H9 (cell line): Measurements from ENCODE around the gene BMP2K. TPM values are rescaled to one million over a fixed set of nuclear protein-coding genes. Genes with fewer than 3 reads are reported as not detected.

ENCODE experiments used
- DNase-seq: peaks from one replicate; pipeline ENCODE4 v3.0.0-alpha.2; 2017
- H2AFZ ChIP-seq: one replicate; pipeline ENCODE4 v1.6.1; 2013; ENCODE audit warnings: mild to moderate bottlenecking, low read length, control low read depth, moderate library complexity
- H2AK5ac ChIP-seq: 2 replicates; pipeline ENCODE4 v1.6.1; 2013; ENCODE audit warnings: low read length, control low read depth, mixed read lengths; ENCODE audit not compliant: insufficient read length
- H2BK120ac ChIP-seq: one replicate; pipeline ENCODE4 v1.6.1; 2013; ENCODE audit warnings: low read depth, mild to moderate bottlenecking, low read length, control low read depth, inconsistent platforms; ENCODE audit not compliant: poor library complexity, severe bottlenecking
- H2BK12ac ChIP-seq: 2 replicates; pipeline ENCODE4 v1.6.1; 2013; ENCODE audit warnings: low read length, control low read depth, mixed read lengths, low read depth; ENCODE audit not compliant: insufficient read length
- H2BK15ac ChIP-seq: 2 replicates; pipeline ENCODE4 v1.6.1; 2013; ENCODE audit warnings: low read depth, low read length, control low read depth
- H2BK20ac ChIP-seq: one replicate; pipeline ENCODE4 v1.6.1; 2013; ENCODE audit warnings: low read depth, mild to moderate bottlenecking, low read length, control low read depth, inconsistent platforms; ENCODE audit not compliant: poor library complexity, severe bottlenecking
- H2BK5ac ChIP-seq: 2 replicates; pipeline ENCODE4 v1.6.1; 2013; ENCODE audit warnings: low read length, control low read depth, mixed read lengths; ENCODE audit not compliant: insufficient read length
- H3K14ac ChIP-seq: 2 replicates; pipeline ENCODE4 v1.6.1; 2013; ENCODE audit warnings: low read length, control low read depth; ENCODE audit not compliant: insufficient read depth
- H3K18ac ChIP-seq: 2 replicates; pipeline ENCODE4 v1.6.1; 2013; ENCODE audit warnings: low read depth, mild to moderate bottlenecking, mixed read lengths, low read length, control low read depth; ENCODE audit not compliant: insufficient read length
- H3K23ac ChIP-seq: 2 replicates; pipeline ENCODE4 v1.6.1; 2013; ENCODE audit warnings: low read length, control low read depth, mixed read lengths, low read depth; ENCODE audit not compliant: insufficient read length
- H3K23me2 ChIP-seq: 2 replicates; pipeline ENCODE4 v1.6.1; 2013; ENCODE audit warnings: low read depth, mild to moderate bottlenecking, mixed read lengths, low read length, control low read depth; ENCODE audit not compliant: insufficient read length, poor library complexity, severe bottlenecking
- H3K27ac ChIP-seq: 2 replicates; pipeline ENCODE4 v1.5.1; 2013; ENCODE audit warnings: low read length, control low read depth, mixed read lengths, low read depth; ENCODE audit not compliant: insufficient read length
- H3K27me3 ChIP-seq: 2 replicates; pipeline ENCODE4 v1.6.1; 2013; ENCODE audit warnings: low read length, control low read depth, inconsistent platforms; ENCODE audit not compliant: insufficient read depth
- H3K4ac ChIP-seq: 2 replicates; pipeline ENCODE4 v1.6.1; 2013; ENCODE audit warnings: low read depth, mild to moderate bottlenecking, control low read depth, inconsistent platforms, low read length, moderate library complexity
- H3K4me1 ChIP-seq: 2 replicates; pipeline ENCODE4 v1.6.1; 2013; ENCODE audit warnings: low read length, control low read depth, inconsistent platforms; ENCODE audit not compliant: insufficient read depth
- H3K4me2 ChIP-seq: 2 replicates; pipeline ENCODE4 v1.6.1; 2013; ENCODE audit warnings: low read length, control low read depth, mixed read lengths; ENCODE audit not compliant: insufficient read length, insufficient read depth
- H3K56ac ChIP-seq: 2 replicates; pipeline ENCODE4 v1.6.1; 2013; ENCODE audit warnings: low read depth, mild to moderate bottlenecking, mixed read lengths, low read length, control low read depth; ENCODE audit not compliant: insufficient read length
- H3K79me1 ChIP-seq: 2 replicates; pipeline ENCODE4 v1.6.1; 2013; ENCODE audit warnings: low read depth, mild to moderate bottlenecking, moderate library complexity, low read length, control low read depth, inconsistent platforms; ENCODE audit not compliant: insufficient read depth, poor library complexity, severe bottlenecking
- H3K79me2 ChIP-seq: 2 replicates; pipeline ENCODE4 v1.6.1; 2013; ENCODE audit warnings: low read length, control low read depth, inconsistent platforms; ENCODE audit not compliant: insufficient read depth
- H3K9ac ChIP-seq: 2 replicates; pipeline ENCODE4 v1.6.1; 2013; ENCODE audit warnings: low read length, control low read depth, mixed read lengths; ENCODE audit not compliant: insufficient read length; ENCODE audit errors: extremely low read depth
- H3K9me3 ChIP-seq: one replicate; pipeline ENCODE4 v1.6.1; 2013; ENCODE audit warnings: low read depth, low read length, inconsistent platforms; ENCODE audit not compliant: control insufficient read depth
- H3T11ph ChIP-seq: one replicate; pipeline ENCODE4 v1.6.1; 2013; ENCODE audit warnings: mild to moderate bottlenecking, low read length, control low read depth, inconsistent platforms
- H4K20me1 ChIP-seq: one replicate; pipeline ENCODE4 v1.6.1; 2013; ENCODE audit not compliant: control insufficient read depth, insufficient read length, insufficient read depth
- H4K5ac ChIP-seq: 2 replicates; pipeline ENCODE4 v1.6.1; 2013; ENCODE audit warnings: low read depth, mild to moderate bottlenecking, mixed read lengths, low read length, control low read depth; ENCODE audit not compliant: insufficient read length
- H4K8ac ChIP-seq: replicated peaks from 2 replicates; pipeline ENCODE4 v1.6.1; 2013; ENCODE audit warnings: low read length, control low read depth, mixed read lengths, low read depth; ENCODE audit not compliant: insufficient read length
- H4K91ac ChIP-seq: 2 replicates; pipeline ENCODE4 v1.6.1; 2013; ENCODE audit warnings: low read depth, mild to moderate bottlenecking, moderate library complexity, mixed read lengths, low read length, control low read depth; ENCODE audit not compliant: insufficient read length
- H3K27ac Mint-ChIP-seq, 3 experiments: 2 replicates in 2 of 3; 3 replicates in 1 of 3; pipeline ENCODE4 v1.8.0; 2020 to 2021; ENCODE audit warnings: mixed read lengths in 3 of 3, mild to moderate bottlenecking in 1 of 3, moderate library complexity in 1 of 3
- H3K27me3 Mint-ChIP-seq: 2 replicates; pipeline ENCODE4 v1.8.0; 2021; ENCODE audit warnings: low read depth, mild to moderate bottlenecking, moderate library complexity, mixed read lengths
- H3K36me3 Mint-ChIP-seq, 3 experiments: 2 replicates in 2 of 3; 3 replicates in 1 of 3; pipeline ENCODE4 v1.8.0; 2020 to 2021; ENCODE audit warnings: low read depth in 3 of 3, mixed read lengths in 3 of 3; ENCODE audit not compliant: insufficient read depth in 1 of 3
- H3K4me1 Mint-ChIP-seq, 2 experiments: 2 replicates each; pipeline ENCODE4 v1.8.0; 2020; ENCODE audit warnings: mixed read lengths in 2 of 2
- H3K4me3 Mint-ChIP-seq, 2 experiments: 2 replicates in 1 of 2; 3 replicates in 1 of 2; pipeline ENCODE4 v1.8.0; 2020 to 2021; ENCODE audit warnings: mild to moderate bottlenecking in 2 of 2, mixed read lengths in 2 of 2, moderate library complexity in 1 of 2
- H3K9me3 Mint-ChIP-seq, 2 experiments: 2 replicates in 1 of 2; 3 replicates in 1 of 2; pipeline ENCODE4 v1.8.0; 2020; ENCODE audit warnings: mild to moderate bottlenecking in 2 of 2, mixed read lengths in 2 of 2, moderate library complexity in 1 of 2
- WGBS: extraction: QIAGEN DNeasy Blood & Tissue Kit; methylation state at CpG from one replicate; pipeline ENCODE4 v1.1.7; 2013; ENCODE audit warnings: missing lambda C conversion rate, low lambda C conversion rate, mixed read lengths; ENCODE audit not compliant: insufficient read length; ENCODE audit errors: extremely low coverage; 5-methylcytosine and 5-hydroxymethylcytosine counted together
- total RNA-seq: library from RNA; stranded (reverse); gene quantifications from 2 replicates; pipeline ENCODE4 v1.2.1, GENCODE V29; 2021
- TF ChIP-seq, protein P1 (sequence below): fragments of 200-600 bp; sonication (generic); conservative IDR thresholded peaks from 3 replicates; pipeline ENCODE4 v1.8.0; 2021; ENCODE audit warnings: antibody characterized with exemption, mild to moderate bottlenecking

BMP2K gene
- total RNA-seq, 1 experiment from 2014 or later = 26.4 TPM

DNA sequence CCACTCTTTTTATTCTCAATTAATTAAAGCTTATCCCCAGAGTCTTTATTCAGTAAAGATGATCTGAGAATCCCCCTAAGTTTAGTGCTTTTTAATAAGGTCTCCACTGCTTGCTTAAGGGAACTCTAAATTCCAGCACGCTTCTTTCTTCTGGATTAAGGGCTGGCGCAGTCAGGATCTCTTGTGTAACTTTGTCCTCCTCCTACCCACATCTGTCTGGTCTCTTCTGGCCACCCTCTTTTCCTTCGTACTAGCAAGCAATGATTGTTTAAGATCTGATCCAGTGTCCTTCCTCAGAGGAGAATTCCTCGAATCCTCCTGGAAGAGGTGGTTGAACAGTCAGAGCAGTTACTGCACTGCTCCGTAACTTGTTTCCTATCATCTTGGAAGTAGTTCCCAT is 177.1 kb downstream of the BMP2K start:
- Mint-ChIP-seq H3K4me1 (no peaks in the 10 kb centered on the region), H3K4me3 (no peak overlapping the region), H3K36me3 (no peaks in the 10 kb centered on the region), H3K9me3 (no peaks in the 10 kb centered on the region), H3K27ac (no peak overlapping the region), H3K27me3 (peaks cover 3% of the 10 kb centered on the region; the same call in 1 of the 2 replicates)
- Histone ChIP-seq H3K23ac (no peak overlapping the region), H2BK20ac (no peak overlapping the region), H3T11ph (no peak overlapping the region), H3K56ac (no peak overlapping the region), H3K27me3 (no peaks in the 10 kb centered on the region), H3K18ac (no peak overlapping the region), H4K20me1 (no peaks in the 10 kb centered on the region), H4K8ac (no peak overlapping the region), H3K79me1 (no peaks in the 10 kb centered on the region), H4K5ac (no peak overlapping the region), H3K14ac (no peak overlapping the region), H2AK5ac (no peak overlapping the region), H3K9ac (no peak overlapping the region), H3K9me3 (no peaks in the 10 kb centered on the region), H2BK12ac (no peak overlapping the region), H3K23me2 (no peaks in the 10 kb centered on the region), H3K27ac (no peak overlapping the region), H3K4ac (no peak overlapping the region), H2BK5ac (no peak overlapping the region), H3K79me2 (no peaks in the 10 kb centered on the region), H3K4me2 (no peak overlapping the region), H2AFZ (no peak overlapping the region), H4K91ac (no peak overlapping the region), H2BK120ac (no peak overlapping the region), H3K4me1 (no peaks in the 10 kb centered on the region), H2BK15ac (no peak overlapping the region)
- no CpG with 5 or more reads among the region's 5 CpGs for WGBS
- TF ChIP-seq, protein P1, sequence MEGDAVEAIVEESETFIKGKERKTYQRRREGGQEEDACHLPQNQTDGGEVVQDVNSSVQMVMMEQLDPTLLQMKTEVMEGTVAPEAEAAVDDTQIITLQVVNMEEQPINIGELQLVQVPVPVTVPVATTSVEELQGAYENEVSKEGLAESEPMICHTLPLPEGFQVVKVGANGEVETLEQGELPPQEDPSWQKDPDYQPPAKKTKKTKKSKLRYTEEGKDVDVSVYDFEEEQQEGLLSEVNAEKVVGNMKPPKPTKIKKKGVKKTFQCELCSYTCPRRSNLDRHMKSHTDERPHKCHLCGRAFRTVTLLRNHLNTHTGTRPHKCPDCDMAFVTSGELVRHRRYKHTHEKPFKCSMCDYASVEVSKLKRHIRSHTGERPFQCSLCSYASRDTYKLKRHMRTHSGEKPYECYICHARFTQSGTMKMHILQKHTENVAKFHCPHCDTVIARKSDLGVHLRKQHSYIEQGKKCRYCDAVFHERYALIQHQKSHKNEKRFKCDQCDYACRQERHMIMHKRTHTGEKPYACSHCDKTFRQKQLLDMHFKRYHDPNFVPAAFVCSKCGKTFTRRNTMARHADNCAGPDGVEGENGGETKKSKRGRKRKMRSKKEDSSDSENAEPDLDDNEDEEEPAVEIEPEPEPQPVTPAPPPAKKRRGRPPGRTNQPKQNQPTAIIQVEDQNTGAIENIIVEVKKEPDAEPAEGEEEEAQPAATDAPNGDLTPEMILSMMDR = no peak
- no peak for DNase-seq
